OCI-LY7 (cell line): ENCODE results near the gene CDKL5. TPM values are rescaled to one million over a fixed set of nuclear protein-coding genes. Genes with fewer than 3 reads are reported as not detected.

Experiments used
- BruUV-seq: library from RNA; stranded (reverse); fragments of 400-500 nt; replicated peaks from 2 replicates; lab custom pipeline; 2021; lab: Mats Ljungman, UMichigan
- CTCF ChIA-PET: fragments of 300-600 bp; sonication (Branson Sonifier 250); formaldehyde crosslinking; loops from one replicate; lab custom pipeline; 2022; ENCODE audit warnings: antibody characterized with exemption; ENCODE audit not compliant: unreplicated experiment; lab: Charles Lee
- POLR2A ChIA-PET: fragments of 300-600 bp; sonication (Branson Sonifier 250); formaldehyde crosslinking; loops from one replicate; lab custom pipeline; 2022; ENCODE audit warnings: antibody characterized with exemption; lab: Charles Lee
- DNase-seq: peaks from one replicate; pipeline ENCODE4 v3.0.0-alpha.2; 2015; ENCODE audit warnings: low spot score
- H2AFZ ChIP-seq: fragments of 200-600 bp; sonication (generic), shearing (Covaris generic); 2 replicates; pipeline ENCODE4 v1.6.1; 2014; ENCODE audit warnings: mild to moderate bottlenecking, antibody characterized with exemption, low read length, moderate library complexity
- H3K27ac ChIP-seq: fragments of 200-600 bp; sonication (generic); 2 replicates; pipeline ENCODE4 v1.5.1; 2014; ENCODE audit warnings: mixed run types, low read depth, mild to moderate bottlenecking, moderate library complexity, low read length, inconsistent platforms; ENCODE audit not compliant: poor library complexity, severe bottlenecking
- H3K36me3 ChIP-seq: fragments of 200-600 bp; sonication (generic); 2 replicates; pipeline ENCODE4 v1.6.1; 2014; ENCODE audit warnings: mild to moderate bottlenecking, antibody characterized with exemption, low read length, moderate library complexity, mixed read lengths; ENCODE audit not compliant: insufficient read depth
- H3K4me1 ChIP-seq: fragments of 200-600 bp; sonication (generic); 2 replicates; pipeline ENCODE4 v1.5.1; 2014; ENCODE audit warnings: mild to moderate bottlenecking, low read length; ENCODE audit not compliant: insufficient read depth, poor library complexity, severe bottlenecking
- H3K4me2 ChIP-seq: fragments of 200-600 bp; sonication (generic); 2 replicates; pipeline ENCODE4 v1.6.1; 2014; ENCODE audit warnings: mild to moderate bottlenecking, low read length
- H3K4me3 ChIP-seq: fragments of 200-600 bp; sonication (generic); 2 replicates; pipeline ENCODE4 v1.5.1; 2014; ENCODE audit warnings: mild to moderate bottlenecking, low read depth, low read length; ENCODE audit not compliant: poor library complexity, severe bottlenecking
- H3K79me2 ChIP-seq: fragments of 200-600 bp; sonication (generic); 2 replicates; pipeline ENCODE4 v1.6.1; 2016; ENCODE audit warnings: low read depth, mild to moderate bottlenecking, low read length, moderate library complexity, mixed read lengths; ENCODE audit not compliant: insufficient read depth
- H3K9me2 ChIP-seq: fragments of 200-600 bp; sonication (generic); 2 replicates; pipeline ENCODE4 v1.6.1; 2016; ENCODE audit warnings: mild to moderate bottlenecking, low read length, mixed read lengths; ENCODE audit not compliant: insufficient read depth
- H3K9me3 ChIP-seq: fragments of 200-600 bp; sonication (generic); 2 replicates; pipeline ENCODE4 v1.6.1; 2014; ENCODE audit warnings: mild to moderate bottlenecking, mixed run types, low read length, mixed read lengths
- H4K20me1 ChIP-seq: fragments of 200-600 bp; sonication (generic); 2 replicates; pipeline ENCODE4 v1.6.1; 2014; ENCODE audit warnings: mild to moderate bottlenecking, antibody characterized with exemption, low read length, moderate library complexity, mixed read lengths; ENCODE audit not compliant: insufficient read depth
- EZH2phosphoT487 ChIP-seq: fragments of 200-600 bp; sonication (generic); IDR thresholded peaks from 2 replicates; pipeline ENCODE4 v1.6.1; 2018; ENCODE audit warnings: low read depth, borderline replicate concordance, mild to moderate bottlenecking, mixed run types, antibody characterized with exemption, low read length, moderate library complexity, mixed read lengths
- intact Hi-C: fragments of 100-400 bp; cut with micrococcal nuclease; formaldehyde crosslinking; loops from one replicate; pipeline ENCODE4 v1.10.0; 2022; ENCODE audit not compliant: unreplicated experiment
- total RNA-seq, 2 experiments: library from RNA; depleted of rRNA in 1 of 2; stranded (reverse); fragments of >200 nt in 1 of 2; shearing (Covaris generic) in 1 of 2; gene quantifications; 2 replicates each; pipeline ENCODE4 v1.2.3, GENCODE V29; 2014 to 2022
- TF ChIP-seq, protein P1 (sequence below): fragments of 200-600 bp; sonication (generic); conservative IDR thresholded peaks from 2 replicates; pipeline ENCODE4 v1.5.1; 2014; ENCODE audit warnings: mild to moderate bottlenecking, antibody characterized with exemption, low read length, moderate library complexity, mixed read lengths

CDKL5 gene
- total RNA-seq, 2 experiments from 2014 or later: 1.3 to 2.0 TPM

DNA sequence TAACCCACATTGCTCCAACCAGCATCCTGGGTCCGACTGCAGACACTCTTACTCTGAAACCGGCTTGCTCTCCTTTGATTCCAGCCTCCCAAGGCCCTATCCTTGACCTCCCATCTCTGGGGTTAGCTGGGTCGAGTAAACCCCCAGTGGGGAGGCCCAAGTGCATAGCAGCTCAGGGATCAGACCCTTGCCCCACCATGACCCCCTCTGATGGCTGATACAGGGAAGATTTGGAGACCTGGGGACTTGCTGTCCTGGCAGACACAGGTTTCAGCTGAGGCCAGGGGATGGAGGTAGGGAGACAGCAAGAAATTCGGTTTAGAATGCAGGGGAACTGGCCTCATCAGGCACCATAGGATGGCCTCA lies 23.6 kb upstream of the CDKL5 start:
- no peak overlapping the region for H3K4me2 ChIP-seq
- no peaks in the 10 kb centered on the region for H3K79me2 ChIP-seq
- H3K36me3 ChIP-seq: no peaks in the 10 kb centered on the region
- POLR2A ChIA-PET: no interaction called here
- CTCF ChIA-PET: no interaction called here
- no peaks in the 10 kb centered on the region for H3K9me2 ChIP-seq
- intact Hi-C loops: no loop called here
- no peak for TF ChIP-seq EZH2phosphoT487
- TF ChIP-seq, protein P1, sequence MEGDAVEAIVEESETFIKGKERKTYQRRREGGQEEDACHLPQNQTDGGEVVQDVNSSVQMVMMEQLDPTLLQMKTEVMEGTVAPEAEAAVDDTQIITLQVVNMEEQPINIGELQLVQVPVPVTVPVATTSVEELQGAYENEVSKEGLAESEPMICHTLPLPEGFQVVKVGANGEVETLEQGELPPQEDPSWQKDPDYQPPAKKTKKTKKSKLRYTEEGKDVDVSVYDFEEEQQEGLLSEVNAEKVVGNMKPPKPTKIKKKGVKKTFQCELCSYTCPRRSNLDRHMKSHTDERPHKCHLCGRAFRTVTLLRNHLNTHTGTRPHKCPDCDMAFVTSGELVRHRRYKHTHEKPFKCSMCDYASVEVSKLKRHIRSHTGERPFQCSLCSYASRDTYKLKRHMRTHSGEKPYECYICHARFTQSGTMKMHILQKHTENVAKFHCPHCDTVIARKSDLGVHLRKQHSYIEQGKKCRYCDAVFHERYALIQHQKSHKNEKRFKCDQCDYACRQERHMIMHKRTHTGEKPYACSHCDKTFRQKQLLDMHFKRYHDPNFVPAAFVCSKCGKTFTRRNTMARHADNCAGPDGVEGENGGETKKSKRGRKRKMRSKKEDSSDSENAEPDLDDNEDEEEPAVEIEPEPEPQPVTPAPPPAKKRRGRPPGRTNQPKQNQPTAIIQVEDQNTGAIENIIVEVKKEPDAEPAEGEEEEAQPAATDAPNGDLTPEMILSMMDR: no peak
- BruUV-seq: no TSS peak
- no peak overlapping the region for H3K4me3 ChIP-seq
- no peak overlapping the region for H3K27ac ChIP-seq
- H3K4me1 ChIP-seq: no peaks in the 10 kb centered on the region
- DNase-seq: no peak
- H3K9me3 ChIP-seq: no peaks in the 10 kb centered on the region
- no peaks in the 10 kb centered on the region for H4K20me1 ChIP-seq
- no peak overlapping the region for H2AFZ ChIP-seq

DNA sequence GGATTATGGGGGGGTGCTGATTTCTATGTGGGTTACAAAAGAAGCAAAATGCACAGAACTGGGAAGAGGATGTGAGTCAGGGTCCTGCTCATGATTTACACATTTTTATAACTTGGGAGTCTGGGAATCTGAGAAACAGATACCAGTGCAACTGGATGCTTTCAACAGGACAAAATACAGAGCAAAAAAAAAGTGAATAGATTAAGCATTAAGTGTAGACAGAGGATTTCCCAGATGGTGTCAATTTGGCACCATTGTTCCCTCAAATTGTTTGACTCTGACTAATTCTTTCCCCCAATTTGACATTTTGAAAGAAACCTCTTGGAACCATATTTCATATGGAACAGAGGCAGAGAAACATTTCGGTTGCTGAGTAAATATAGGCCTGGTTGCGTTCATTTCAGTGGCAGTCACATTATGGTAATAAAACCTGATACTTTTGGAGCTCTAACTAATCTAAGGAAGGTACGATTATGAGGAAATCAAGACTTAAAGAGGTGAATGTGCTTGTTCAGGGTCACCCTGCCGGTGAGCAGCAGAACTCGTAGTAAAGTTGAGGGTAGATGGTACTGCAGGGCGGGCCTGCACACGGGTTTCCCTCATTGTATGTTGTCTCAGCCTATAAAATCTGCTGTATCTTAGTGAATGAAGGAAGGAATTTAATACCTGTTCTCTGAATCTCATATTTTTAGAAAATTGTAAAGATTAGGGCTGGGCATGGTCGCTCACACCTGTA lies 18.7 kb upstream of the CDKL5 start:
- no peak for TF ChIP-seq EZH2phosphoT487
- TF ChIP-seq, protein P1: no peak
- no peaks in the 10 kb centered on the region for H3K36me3 ChIP-seq
- H3K4me2 ChIP-seq: no peak overlapping the region
- DNase-seq: no peak
- no peak overlapping the region for H3K4me3 ChIP-seq
- no peaks in the 10 kb centered on the region for H3K79me2 ChIP-seq
- no peaks in the 10 kb centered on the region for H4K20me1 ChIP-seq
- POLR2A ChIA-PET: no interaction called here
- no peaks in the 10 kb centered on the region for H3K9me2 ChIP-seq
- no peak overlapping the region for H2AFZ ChIP-seq
- no peaks in the 10 kb centered on the region for H3K9me3 ChIP-seq
- BruUV-seq: no TSS peak
- no peak overlapping the region for H3K27ac ChIP-seq
- intact Hi-C loops: no loop called here
- CTCF ChIA-PET: no interaction called here
- no peaks in the 10 kb centered on the region for H3K4me1 ChIP-seq

DNA sequence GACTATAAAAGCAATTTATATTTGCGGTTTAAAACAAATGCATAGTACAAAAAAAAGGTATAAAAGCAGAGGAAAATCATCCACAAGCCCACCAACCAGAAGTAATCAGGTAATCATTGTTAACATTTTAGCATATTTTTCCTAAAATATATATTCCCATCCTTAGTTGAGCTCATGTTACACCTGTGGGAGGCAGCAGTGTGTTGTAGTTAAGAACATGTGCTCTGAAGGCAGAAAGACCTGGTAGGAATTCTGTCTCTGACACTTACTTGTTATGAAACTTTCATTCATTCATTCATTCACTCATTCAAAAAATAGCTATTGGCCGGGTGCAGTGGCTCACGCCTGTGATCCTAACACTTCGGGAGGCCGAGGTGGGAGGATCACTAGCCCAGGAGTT lies 15.4 kb upstream of the CDKL5 start:
- DNase-seq: no peak
- CTCF ChIA-PET: no interaction called here
- no TSS peak for BruUV-seq

More for the DNA sequence above, 15.4 kb upstream of the CDKL5 start:
- no peaks in the 10 kb centered on the region for H3K9me2 ChIP-seq
- no peaks in the 10 kb centered on the region for H3K79me2 ChIP-seq
- POLR2A ChIA-PET: no interaction called here
- H3K36me3 ChIP-seq: no peaks in the 10 kb centered on the region
- H3K4me1 ChIP-seq: no peaks in the 10 kb centered on the region
- H4K20me1 ChIP-seq: no peaks in the 10 kb centered on the region
- no peak overlapping the region for H3K27ac ChIP-seq
- no peak overlapping the region for H3K4me2 ChIP-seq
- TF ChIP-seq EZH2phosphoT487: no peak
- TF ChIP-seq, protein P1: peak; percentile 32; the same call in 1 of the 2 replicates
- H2AFZ ChIP-seq: no peak overlapping the region
- H3K9me3 ChIP-seq: no peaks in the 10 kb centered on the region
- H3K4me3 ChIP-seq: no peak overlapping the region
- intact Hi-C loops: no loop called here
